ENCODE data around the gene PRRT4. TPM values are rescaled to one million over a fixed set of nuclear protein-coding genes. Genes with fewer than 3 reads are reported as not detected.

PRRT4 gene
- polyA plus RNA-seq, 1 donor (not counting 4 experiments of a cell fraction or from before 2014, with no cell fraction given): 0.12 TPM

DNA sequence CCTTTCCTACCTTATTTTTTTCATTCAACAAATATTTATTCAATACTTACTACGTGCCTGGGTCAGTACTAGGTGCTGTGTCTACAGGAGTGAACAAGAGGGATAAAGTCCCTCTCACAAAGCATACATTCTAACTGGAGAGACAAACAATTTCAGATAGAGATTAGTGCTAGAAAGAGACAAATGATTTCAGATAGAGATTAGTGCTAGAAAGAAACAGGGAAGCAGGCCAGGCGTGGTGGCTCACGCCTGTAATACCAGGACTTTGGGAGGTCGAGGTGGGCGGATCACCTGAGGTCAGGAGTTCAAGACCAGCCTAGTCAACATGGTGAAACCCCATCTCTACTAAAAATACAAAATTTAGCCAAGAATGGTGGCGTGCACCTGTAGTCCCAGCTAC is 52.4 kb downstream of the PRRT4 start:
- Histone ChIP-seq H3K9ac (ENCODE audit: control insufficient read depth, extremely low read depth, insufficient read depth, low read length) (no peak overlapping the region), H4K20me1 (ENCODE audit: control insufficient read depth, extremely low read depth, insufficient read depth, low read length) (no peaks in the 10 kb centered on the region), H3K4me1 (ENCODE audit: control insufficient read depth, extremely low read depth, insufficient read depth, low read length) (no peaks in the 10 kb centered on the region), H3K4me2 (ENCODE audit: control insufficient read depth, extremely low read depth, insufficient read depth, low read depth, low read length) (no peak overlapping the region), H3K27ac (ENCODE audit: control insufficient read depth, insufficient read depth, low read length) (no peak overlapping the region), H3K27me3 (ENCODE audit: control insufficient read depth, extremely low read depth, insufficient read depth, low read length) (no peaks in the 10 kb centered on the region), H3K4me3 (ENCODE audit: control insufficient read depth in 2 of 3, extremely low read depth in 1 of 3, insufficient read depth in 2 of 3, low read depth in 1 of 3, low read length in 3 of 3) (no peak overlapping the region), H3K79me2 (ENCODE audit: control insufficient read depth, insufficient read depth, low read length) (no peaks in the 10 kb centered on the region), H3K9me1 (ENCODE audit: control insufficient read depth, extremely low read depth, insufficient read depth, low read length) (no peaks in the 10 kb centered on the region), H3K36me3 (ENCODE audit: control insufficient read depth in 2 of 2, extremely low read depth in 1 of 2, insufficient read depth in 2 of 2, low read length in 2 of 2) (peaks cover 28 to 42% of the 10 kb centered on the region in 2 experiments), H2AFZ (ENCODE audit: control insufficient read depth, low read length) (no peak overlapping the region), H3K9me3 (ENCODE audit: control insufficient read depth, low read depth, low read length) (no peaks in the 10 kb centered on the region)
- TF ChIP-seq, protein P1, sequence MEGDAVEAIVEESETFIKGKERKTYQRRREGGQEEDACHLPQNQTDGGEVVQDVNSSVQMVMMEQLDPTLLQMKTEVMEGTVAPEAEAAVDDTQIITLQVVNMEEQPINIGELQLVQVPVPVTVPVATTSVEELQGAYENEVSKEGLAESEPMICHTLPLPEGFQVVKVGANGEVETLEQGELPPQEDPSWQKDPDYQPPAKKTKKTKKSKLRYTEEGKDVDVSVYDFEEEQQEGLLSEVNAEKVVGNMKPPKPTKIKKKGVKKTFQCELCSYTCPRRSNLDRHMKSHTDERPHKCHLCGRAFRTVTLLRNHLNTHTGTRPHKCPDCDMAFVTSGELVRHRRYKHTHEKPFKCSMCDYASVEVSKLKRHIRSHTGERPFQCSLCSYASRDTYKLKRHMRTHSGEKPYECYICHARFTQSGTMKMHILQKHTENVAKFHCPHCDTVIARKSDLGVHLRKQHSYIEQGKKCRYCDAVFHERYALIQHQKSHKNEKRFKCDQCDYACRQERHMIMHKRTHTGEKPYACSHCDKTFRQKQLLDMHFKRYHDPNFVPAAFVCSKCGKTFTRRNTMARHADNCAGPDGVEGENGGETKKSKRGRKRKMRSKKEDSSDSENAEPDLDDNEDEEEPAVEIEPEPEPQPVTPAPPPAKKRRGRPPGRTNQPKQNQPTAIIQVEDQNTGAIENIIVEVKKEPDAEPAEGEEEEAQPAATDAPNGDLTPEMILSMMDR (optimal IDR thresholded peaks at IDR 0.05 in 1 of 3, IDR thresholded peaks at IDR 0.05 in 1 of 3, conservative IDR thresholded peaks at IDR 0.05 in 1 of 3; ENCODE audit: extremely low read depth in 1 of 3, insufficient read depth in 2 of 3, low read length in 3 of 3): no peak
- no peak for TF ChIP-seq EZH2 (IDR thresholded peaks at IDR 0.05; ENCODE audit: low read length)
- FAIRE-seq (no peak), DNase-seq (ENCODE audit: low read depth, low spot score) (no peak)
- dilution Hi-C loops (cut with MboI; ENCODE audit: extremely low pct_ligation_motif_present, low sequenced_read_pairs): no loop called here

DNA sequence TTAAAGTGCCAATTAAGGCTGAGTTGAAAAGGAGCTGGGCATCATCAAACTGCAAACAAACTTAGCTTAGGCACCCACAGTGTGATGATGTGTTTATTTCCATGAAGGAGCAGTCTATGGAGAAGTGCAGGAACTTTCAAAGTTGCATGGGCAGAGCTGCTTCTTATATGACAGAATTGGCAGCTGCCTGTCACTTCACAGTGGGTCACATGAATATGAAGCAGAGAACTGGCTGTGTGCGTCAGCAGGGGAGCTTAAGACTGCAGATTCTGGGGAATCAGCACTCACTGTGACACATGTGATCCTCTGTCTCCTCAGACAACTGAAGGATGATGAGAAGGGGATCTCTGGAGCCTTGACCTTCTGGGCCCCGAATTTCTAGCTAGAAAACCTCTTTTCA is 54.4 kb downstream of the PRRT4 start:
- TF ChIP-seq, protein P1 (optimal IDR thresholded peaks at IDR 0.05 in 1 of 3, IDR thresholded peaks at IDR 0.05 in 1 of 3, conservative IDR thresholded peaks at IDR 0.05 in 1 of 3; ENCODE audit: extremely low read depth in 1 of 3, insufficient read depth in 2 of 3, low read length in 3 of 3): no peak
- no peak for TF ChIP-seq EZH2 (IDR thresholded peaks at IDR 0.05; ENCODE audit: low read length)
- H3K9ac ChIP-seq (ENCODE audit: control insufficient read depth, extremely low read depth, insufficient read depth, low read length): no peak overlapping the region
- H4K20me1 ChIP-seq (ENCODE audit: control insufficient read depth, extremely low read depth, insufficient read depth, low read length): no peaks in the 10 kb centered on the region
- H3K9me3 ChIP-seq (ENCODE audit: control insufficient read depth, low read depth, low read length): no peaks in the 10 kb centered on the region
- no peaks in the 10 kb centered on the region for H3K79me2 ChIP-seq (ENCODE audit: control insufficient read depth, insufficient read depth, low read length)
- FAIRE-seq (no peak), DNase-seq (ENCODE audit: low read depth, low spot score) (no peak)
- H3K27me3 ChIP-seq (ENCODE audit: control insufficient read depth, extremely low read depth, insufficient read depth, low read length): no peaks in the 10 kb centered on the region
- dilution Hi-C loops (cut with MboI; ENCODE audit: extremely low pct_ligation_motif_present, low sequenced_read_pairs): no loop called here
- H3K4me2 ChIP-seq (ENCODE audit: control insufficient read depth, extremely low read depth, insufficient read depth, low read depth, low read length): no peak overlapping the region
- H3K4me3 ChIP-seq (ENCODE audit: control insufficient read depth in 2 of 3, extremely low read depth in 1 of 3, insufficient read depth in 2 of 3, low read depth in 1 of 3, low read length in 3 of 3): no peak overlapping the region
- H3K4me1 ChIP-seq (ENCODE audit: control insufficient read depth, extremely low read depth, insufficient read depth, low read length): no peaks in the 10 kb centered on the region
- no peaks in the 10 kb centered on the region for H3K9me1 ChIP-seq (ENCODE audit: control insufficient read depth, extremely low read depth, insufficient read depth, low read length)
- no peak overlapping the region for H2AFZ ChIP-seq (ENCODE audit: control insufficient read depth, low read length)
- H3K27ac ChIP-seq (ENCODE audit: control insufficient read depth, insufficient read depth, low read length): no peak overlapping the region
- peaks cover 21 to 41% of the 10 kb centered on the region in 2 experiments for H3K36me3 ChIP-seq (ENCODE audit: control insufficient read depth in 2 of 2, extremely low read depth in 1 of 2, insufficient read depth in 2 of 2, low read length in 2 of 2)
